ENCODE measurements around the gene REXO2. TPM values are rescaled to one million over a fixed set of nuclear protein-coding genes. Genes with fewer than 3 reads are reported as not detected.

Gene REXO2
- total and polyA plus RNA-seq, 2 of the 8 experiments (the other 6 are each of a cell fraction or from before 2014, with no cell fraction given) = 111 to 114 TPM

DNA sequence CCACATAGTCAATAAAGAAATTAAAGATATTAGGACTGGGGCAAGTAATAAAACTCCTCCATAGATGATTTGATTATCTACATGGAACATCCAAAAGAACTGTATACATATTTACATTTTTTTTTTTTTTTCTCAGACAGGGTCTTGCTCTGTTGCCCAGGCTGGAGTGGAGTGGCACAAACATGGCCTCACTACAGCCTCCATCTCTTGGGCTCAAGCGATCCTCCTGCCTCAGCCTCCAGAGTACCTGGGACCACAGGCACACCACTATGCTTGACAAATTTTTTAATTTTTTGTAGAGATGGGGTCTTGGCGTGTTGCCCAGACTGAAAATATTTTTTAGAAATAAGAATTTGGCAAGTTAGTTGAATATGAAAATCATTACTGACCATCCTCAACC lies 24.7 kb downstream of the REXO2 start:
- Histone ChIP-seq H3K27me3 (replicated peaks in 1 of 4; ENCODE audit: control insufficient read depth in 3 of 4, extremely low read depth in 1 of 4, insufficient read depth in 3 of 4, low read length in 3 of 4) (no peaks in the 10 kb centered on the region), H2BK5ac (ENCODE audit: low read depth, low read length) (no peak overlapping the region), H4K5ac (ENCODE audit: insufficient read length, low read depth, low read length) (no peak overlapping the region), H3K18ac (ENCODE audit: extremely low read depth, low read length) (no peak overlapping the region), H3K9me3 (ENCODE audit: insufficient read depth in 2 of 2, low read depth in 1 of 2, low read length in 1 of 2) (no peaks in the 10 kb centered on the region), H3K9ac (replicated peaks in 1 of 4; ENCODE audit: extremely low read depth in 1 of 4, low read depth in 3 of 4, low read length in 3 of 4) (no peak overlapping the region), H3K4me3 (ENCODE audit: extremely low read depth in 1 of 4, insufficient read depth in 2 of 4, low read depth in 3 of 4, low read length in 4 of 4) (no peak overlapping the region), H4K91ac (replicated peaks; ENCODE audit: insufficient read length, low read length) (no peak overlapping the region), H3K27ac (ENCODE audit: low read depth, low read length) (no peak overlapping the region), H2BK15ac (ENCODE audit: low read length) (no peak overlapping the region), H2BK20ac (ENCODE audit: low read length) (no peak overlapping the region), H2BK12ac (ENCODE audit: low read depth, low read length) (no peak overlapping the region), H3K79me1 (ENCODE audit: low read depth, low read length) (no peaks in the 10 kb centered on the region), H4K8ac (ENCODE audit: extremely low read depth, insufficient read depth, low read length) (no peak overlapping the region), H3K4ac (replicated peaks; ENCODE audit: insufficient read length, low read depth, low read length) (no peak overlapping the region), H3K14ac (ENCODE audit: insufficient read length) (no peak overlapping the region), H3K4me1 (replicated peaks in 1 of 4; ENCODE audit: control insufficient read depth in 3 of 4, insufficient read depth in 4 of 4, low read length in 3 of 4) (no peaks in the 10 kb centered on the region), H2AFZ (ENCODE audit: low read length) (no peak overlapping the region), H3K4me2 (ENCODE audit: insufficient read depth in 1 of 2, low read depth in 2 of 2, low read length in 2 of 2) (no peak overlapping the region), H3K36me3 (ENCODE audit: control insufficient read depth in 2 of 4, insufficient read depth in 4 of 4, low read length in 3 of 4) (peaks cover 0 to 4% (median 0%) of the 10 kb centered on the region in 4 experiments; a peak in 2 of 8 replicates), H3K23me2 (ENCODE audit: low read depth, low read length) (no peaks in the 10 kb centered on the region), H2AK5ac (ENCODE audit: low read depth, low read length) (no peak overlapping the region), H3K56ac (replicated peaks; ENCODE audit: insufficient read length, low read depth, low read length) (no peak overlapping the region), H4K20me1 (replicated peaks in 1 of 2; ENCODE audit: control insufficient read depth in 1 of 2, insufficient read depth in 2 of 2, low read length in 2 of 2) (no peaks in the 10 kb centered on the region), H3K23ac (ENCODE audit: insufficient read length) (no peak overlapping the region), H3K79me2 (ENCODE audit: control insufficient read depth in 1 of 2, insufficient read depth in 2 of 2, low read length in 2 of 2) (no peaks in the 10 kb centered on the region), H2BK120ac (replicated peaks; ENCODE audit: low read depth, low read length) (no peak overlapping the region)
- DNase-seq (ENCODE audit: low read depth in 1 of 2, low spot score in 2 of 2) (no peak), FAIRE-seq (no peak)
- ChIA-PET POLR2A (ENCODE audit: partially characterized antibody) (no interaction called here), CTCF (ENCODE audit: partially characterized antibody) (no interaction called here)
- 93% methylated on average over 2 of the region's 2 CpGs; no CpG with 5 or more reads in 1 of the 2 experiments for WGBS, 2 experiments (ENCODE audit: extremely low coverage in 1 of 2, insufficient coverage in 1 of 2, insufficient read length in 1 of 2, insufficient replicate concordance in 2 of 2, low coverage in 1 of 2, low lambda C conversion rate in 2 of 2, missing lambda C conversion rate in 1 of 2)
- TF ChIP-seq RFX5 (IDR thresholded peaks at IDR 0.05; ENCODE audit: borderline replicate concordance, low read depth, low read length) = no peak
- no peak for TF ChIP-seq SUZ12 (IDR thresholded peaks at IDR 0.05; ENCODE audit: low read length)
- TF ChIP-seq HDAC2 (IDR thresholded peaks at IDR 0.05; ENCODE audit: borderline replicate concordance in 1 of 2, low read depth in 2 of 2, low read length in 2 of 2) = no peak
- no peak for TF ChIP-seq JUND (IDR thresholded peaks at IDR 0.05; ENCODE audit: low read length)
- TF ChIP-seq NANOG (IDR thresholded peaks at IDR 0.05; ENCODE audit: insufficient read depth, low read depth, low read length, poor library complexity, severe bottlenecking) = no peak
- TF ChIP-seq TEAD4 (IDR thresholded peaks at IDR 0.05; ENCODE audit: low read depth, low read length) = no peak
- TF ChIP-seq TCF12 (IDR thresholded peaks at IDR 0.05; ENCODE audit: low read depth, low read length) = no peak
- TF ChIP-seq TAF7 (optimal IDR thresholded peaks at IDR 0.05; ENCODE audit: borderline replicate concordance, low read depth, low read length) = no peak
- no peak for TF ChIP-seq SP2 (IDR thresholded peaks at IDR 0.05; ENCODE audit: low read length)
- TF ChIP-seq TAF1 (IDR thresholded peaks at IDR 0.05; ENCODE audit: low read depth, low read length) = no peak
- no peak for TF ChIP-seq EGR1 (IDR thresholded peaks at IDR 0.05; ENCODE audit: borderline replicate concordance, low read depth, low read length)
- no peak for TF ChIP-seq KDM1A (IDR thresholded peaks at IDR 0.05; ENCODE audit: borderline replicate concordance, low read length)
- no peak for TF ChIP-seq SP4 (IDR thresholded peaks at IDR 0.05; ENCODE audit: low read length)
- no peak for TF ChIP-seq POLR2AphosphoS5 (IDR thresholded peaks at IDR 0.05; ENCODE audit: low read depth, low read length)
- no peak for TF ChIP-seq EZH2 (IDR thresholded peaks at IDR 0.05; ENCODE audit: low read depth, low read length, severe bottlenecking)
- TF ChIP-seq NRF1 (IDR thresholded peaks at IDR 0.05; ENCODE audit: low read depth, low read length) = no peak

Data from H1 (cell line).